ENCODE results near the gene ZNF414. TPM values are rescaled to one million over a fixed set of nuclear protein-coding genes. Genes with fewer than 3 reads are reported as not detected.
A peak's percentile ranks its signal among the peaks of the same experiment; 100 is the strongest.

ZNF414 gene
- total and polyA plus RNA-seq, 9 of the 15 experiments (the other 6 are each of a cell fraction or from before 2014, with no cell fraction given): 0.03 to 27.2 (median 2.2) TPM; not detected in 2

DNA sequence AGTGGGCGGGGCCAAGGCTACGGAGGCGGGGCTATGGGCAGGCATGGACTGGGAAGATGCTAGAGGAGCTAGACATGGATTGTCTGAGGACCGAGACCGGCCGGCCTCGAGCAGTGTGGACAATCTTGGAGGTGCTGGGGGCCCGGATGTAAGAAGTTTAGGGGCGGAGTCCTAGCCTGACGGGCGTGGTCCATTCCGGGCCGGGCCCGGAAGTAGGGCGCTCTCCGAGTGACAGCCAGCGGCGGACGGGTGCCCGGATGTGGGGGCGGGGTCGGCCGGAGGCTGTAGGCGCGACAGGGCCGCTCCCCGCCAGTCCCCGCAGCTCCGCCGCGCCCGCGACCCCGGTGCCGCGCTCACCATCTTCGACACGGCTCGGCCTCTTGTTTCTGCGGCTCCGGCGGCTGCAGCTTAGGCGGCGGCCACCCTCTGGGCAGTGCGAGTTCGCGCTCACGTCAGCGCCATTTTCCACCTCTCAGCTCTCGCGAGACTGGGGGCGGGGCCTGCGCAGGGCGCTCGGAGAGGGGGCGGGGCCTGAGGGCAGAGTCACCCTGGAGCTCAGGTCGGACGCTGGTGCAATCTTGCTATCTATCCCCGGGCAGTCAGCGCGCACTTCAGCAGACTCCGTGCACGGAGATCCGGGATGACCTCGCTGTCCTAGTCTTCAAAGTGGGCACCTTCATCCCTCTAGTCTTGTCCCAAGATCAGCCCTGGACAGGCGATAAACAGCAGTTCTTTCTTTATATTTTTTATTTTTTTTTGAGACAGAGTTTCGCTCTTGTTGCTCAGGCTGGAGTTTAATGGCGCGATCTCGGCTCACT, at the start of gene ZNF414 (continued):
- TF ChIP-seq ZBTB26 (CRISPR knock-in tag; IDR thresholded peaks at IDR 0.05) (no peak), RBFOX2 (IDR thresholded peaks at IDR 0.05; ENCODE audit: low read depth, low read length) (peak; percentile 88), CBFA2T2 (conservative IDR thresholded peaks at IDR 0.05) (no peak), SMAD2 (IDR thresholded peaks at IDR 0.05; ENCODE audit: low read depth, low read length) (no peak), ZNF316 (IDR thresholded peaks at IDR 0.05) (0 out of 2 replicates have a peak, but pooled peaks have one; percentile 31), PHF20 (IDR thresholded peaks at IDR 0.05; ENCODE audit: partially characterized antibody) (peak; percentile 87), SFPQ (IDR thresholded peaks at IDR 0.05; ENCODE audit: low read depth, low read length) (no peak), U2AF1 (optimal IDR thresholded peaks at IDR 0.05; ENCODE audit: low read depth, low read length) (no peak), SIN3B (IDR thresholded peaks at IDR 0.05; ENCODE audit: low read depth) (peak; percentile 92), ZFP36 (IDR thresholded peaks at IDR 0.05; ENCODE audit: low read depth, low read length, partially characterized antibody) (peak; percentile 1), GTF2B (IDR thresholded peaks at IDR 0.05; ENCODE audit: extremely low read depth, insufficient read length) (peak; percentile 81), PHB2 (IDR thresholded peaks at IDR 0.05; ENCODE audit: low read depth) (no peak), FOXP4 (CRISPR knock-in tag; IDR thresholded peaks at IDR 0.05; ENCODE audit: borderline replicate concordance) (no peak), PHF8 (IDR thresholded peaks at IDR 0.05; ENCODE audit: borderline replicate concordance, low read length) (peak; percentile 82; the same call in 1 of the 2 replicates), ZBTB7A (IDR thresholded peaks at IDR 0.05; ENCODE audit: borderline replicate concordance, control insufficient read depth, low read depth, low read length) (0 out of 2 replicates have a peak, but pooled peaks have one; percentile 31), HMG20B (CRISPR knock-in tag; IDR thresholded peaks at IDR 0.05) (no peak), SETDB1 (IDR thresholded peaks at IDR 0.05; ENCODE audit: low read length) (no peak), POLR2B (IDR thresholded peaks at IDR 0.05; ENCODE audit: low read depth, partially characterized antibody) (peak; percentile 88)
- TF ChIP-seq, protein P1, sequence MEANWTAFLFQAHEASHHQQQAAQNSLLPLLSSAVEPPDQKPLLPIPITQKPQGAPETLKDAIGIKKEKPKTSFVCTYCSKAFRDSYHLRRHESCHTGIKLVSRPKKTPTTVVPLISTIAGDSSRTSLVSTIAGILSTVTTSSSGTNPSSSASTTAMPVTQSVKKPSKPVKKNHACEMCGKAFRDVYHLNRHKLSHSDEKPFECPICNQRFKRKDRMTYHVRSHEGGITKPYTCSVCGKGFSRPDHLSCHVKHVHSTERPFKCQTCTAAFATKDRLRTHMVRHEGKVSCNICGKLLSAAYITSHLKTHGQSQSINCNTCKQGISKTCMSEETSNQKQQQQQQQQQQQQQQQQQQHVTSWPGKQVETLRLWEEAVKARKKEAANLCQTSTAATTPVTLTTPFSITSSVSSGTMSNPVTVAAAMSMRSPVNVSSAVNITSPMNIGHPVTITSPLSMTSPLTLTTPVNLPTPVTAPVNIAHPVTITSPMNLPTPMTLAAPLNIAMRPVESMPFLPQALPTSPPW (CRISPR knock-in tag; IDR thresholded peaks at IDR 0.05): peak; percentile 71
- TF ChIP-seq, protein P2, sequence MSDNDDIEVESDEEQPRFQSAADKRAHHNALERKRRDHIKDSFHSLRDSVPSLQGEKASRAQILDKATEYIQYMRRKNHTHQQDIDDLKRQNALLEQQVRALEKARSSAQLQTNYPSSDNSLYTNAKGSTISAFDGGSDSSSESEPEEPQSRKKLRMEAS (CRISPR knock-in tag; IDR thresholded peaks at IDR 0.05): no peak; the same call in 1 of the 2 replicates

All from K562 (cell line).